K562 (cell line): ENCODE measurements around the gene RSF1. TPM values are rescaled to one million over a fixed set of nuclear protein-coding genes. Genes with fewer than 3 reads are reported as not detected.

Experiments used
- CREB1 ChIP-seq, 2 experiments: sonication (generic) in 1 of 2; formaldehyde crosslinking in 1 of 2; IDR thresholded peaks; 2 replicates each; pipeline versions ENCODE4 v1.6.1 to v1.8.0; 2012 to 2022; ENCODE audit warnings: inconsistent platforms in 1 of 2, mild to moderate bottlenecking in 1 of 2, missing genetic modification reagents in 1 of 2, moderate library complexity in 1 of 2
- EGR1 ChIP-seq: fragments of 450-650 bp; conservative IDR thresholded peaks from 2 replicates; pipeline ENCODE4 v1.6.1; 2017; ENCODE audit warnings: mild to moderate bottlenecking
- ERF ChIP-seq: fragments of 450-650 bp; formaldehyde crosslinking; IDR thresholded peaks from 2 replicates; pipeline ENCODE4 v1.4.0; 2020; ENCODE audit warnings: mild to moderate bottlenecking, mixed read lengths
- FOS ChIP-seq: IDR thresholded peaks from 3 replicates; pipeline ENCODE4 v1.6.1; 2011; ENCODE audit not compliant: insufficient read length; ENCODE audit errors: extremely low read depth
- GABPA ChIP-seq: fragments of 200-800 bp; sonication (Bioruptor generic); conservative IDR thresholded peaks from 2 replicates; pipeline ENCODE4 v1.6.1; 2016; ENCODE audit warnings: low read depth, missing genetic modification characterization, missing compliant biosample characterization
- HCFC1 ChIP-seq: IDR thresholded peaks from 2 replicates; pipeline ENCODE4 v1.6.1; 2012; ENCODE audit warnings: low read depth, low read length, improper control_type of control experiment
- KLF13 ChIP-seq: fragments of 450-650 bp; IDR thresholded peaks from 2 replicates; pipeline ENCODE4 v1.6.1; 2016; ENCODE audit warnings: missing genetic modification characterization, low read depth, mild to moderate bottlenecking, missing compliant biosample characterization, moderate library complexity, borderline replicate concordance
- MAFK ChIP-seq: IDR thresholded peaks from 2 replicates; pipeline ENCODE4 v1.6.1; 2011; ENCODE audit warnings: low read length, improper control_type of control experiment
- NCOA1 ChIP-seq: fragments of 450-650 bp; IDR thresholded peaks from 2 replicates; pipeline ENCODE4 v1.6.1; 2016; ENCODE audit warnings: low read depth
- NEUROD1 ChIP-seq: fragments of 150-350 bp; IDR thresholded peaks from 2 replicates; pipeline ENCODE4 v1.6.1; 2014; ENCODE audit warnings: borderline replicate concordance, low read length, low read depth; ENCODE audit not compliant: partially characterized antibody
- NFATC3 ChIP-seq: fragments of 450-650 bp; IDR thresholded peaks from 2 replicates; pipeline ENCODE4 v1.6.1; 2017; ENCODE audit warnings: mild to moderate bottlenecking
- NFIX ChIP-seq: fragments of 250-450 bp; sonication (Bioruptor Pico); IDR thresholded peaks from 2 replicates; pipeline ENCODE4 v1.4.0; 2020; ENCODE audit warnings: low read depth, mild to moderate bottlenecking, moderate library complexity
- PHF21A ChIP-seq: fragments of 450-650 bp; IDR thresholded peaks from 2 replicates; pipeline ENCODE4 v1.6.1; 2017; ENCODE audit warnings: low read depth, borderline replicate concordance
- POLR2B ChIP-seq: fragments of 450-650 bp; IDR thresholded peaks from 2 replicates; pipeline ENCODE4 v1.6.1; 2018; ENCODE audit warnings: low read depth; ENCODE audit not compliant: partially characterized antibody
- RB1 ChIP-seq: fragments of 450-650 bp; IDR thresholded peaks from 2 replicates; pipeline ENCODE4 v1.6.1; 2017; ENCODE audit warnings: low read depth, mild to moderate bottlenecking
- RBBP5 ChIP-seq: fragments of 200-600 bp; sonication (generic); IDR thresholded peaks from 2 replicates; pipeline ENCODE4 v1.6.1; 2012; ENCODE audit warnings: borderline replicate concordance, mild to moderate bottlenecking, low read length, control low read depth, inconsistent platforms; ENCODE audit not compliant: insufficient read depth, poor library complexity, severe bottlenecking
- RNF2 ChIP-seq: sonication (generic); IDR thresholded peaks from 2 replicates; pipeline ENCODE4 v1.6.1; 2016
- SAP30 ChIP-seq: fragments of 200-600 bp; sonication (generic); IDR thresholded peaks from 2 replicates; pipeline ENCODE4 v1.6.1; 2012; ENCODE audit warnings: borderline replicate concordance, low read depth, mild to moderate bottlenecking, moderate library complexity, low read length, control low read depth, inconsistent platforms; ENCODE audit not compliant: insufficient read depth, poor library complexity, severe bottlenecking
- SRSF1 ChIP-seq: fragments of 200-400 bp; formaldehyde crosslinking; IDR thresholded peaks from 2 replicates; pipeline ENCODE4 v1.6.1; 2017; ENCODE audit warnings: mild to moderate bottlenecking, low read depth, low read length, moderate library complexity
- TGIF2 ChIP-seq: sonication (generic); formaldehyde crosslinking; IDR thresholded peaks from 2 replicates; pipeline ENCODE4 v1.8.1; 2022; ENCODE audit warnings: mild to moderate bottlenecking, missing genetic modification reagents, moderate library complexity
- XRCC5 ChIP-seq: fragments of 200-400 bp; formaldehyde crosslinking; IDR thresholded peaks from 2 replicates; pipeline ENCODE4 v1.6.1; 2017; ENCODE audit warnings: low read depth, mild to moderate bottlenecking, low read length
- ZFX ChIP-seq: sonication (generic); formaldehyde crosslinking; IDR thresholded peaks from 2 replicates; pipeline ENCODE4 v1.8.0; 2022; ENCODE audit warnings: mild to moderate bottlenecking, missing genetic modification reagents, moderate library complexity
- ZNF133 ChIP-seq: fragments of 250-450 bp; sonication (Bioruptor Pico); IDR thresholded peaks from 2 replicates; pipeline ENCODE4 v1.4.0; 2020; ENCODE audit warnings: mild to moderate bottlenecking
- ZNF253 ChIP-seq: fragments of 250-450 bp; sonication (Bioruptor Pico); conservative IDR thresholded peaks from 2 replicates; pipeline ENCODE4 v1.6.1; 2021; ENCODE audit warnings: mild to moderate bottlenecking
- ZNF77 ChIP-seq: fragments of 250-450 bp; sonication (Bioruptor Pico); IDR thresholded peaks from 2 replicates; pipeline ENCODE4 v1.5.0; 2020
- polyA plus RNA-seq, 8 experiments: library from polyadenylated mRNA; depleted of rRNA in 4 of 8; stranded (reverse) in 5 of 8; unstranded in 3 of 8; fragments of >200 nt; fragmentation: Nextera tagmentation in 2 of 8; fragmentation: Illumina TruSeq in 1 of 8; extraction: Ambion mirVana in 2 of 8; extraction: Trizol in 1 of 8; gene quantifications; 2 replicates each; pipeline versions ENCODE4 v1.2.1 to v1.2.3, GENCODE V29; 2011 to 2014; ENCODE audit warnings: inconsistent platforms in 1 of 8, missing spikeins in 1 of 8
- total RNA-seq, 7 experiments: library from RNA; depleted of rRNA in 6 of 7; stranded (reverse); fragments of >200 nt in 6 of 7; fragmentation: Illumina TruSeq in 2 of 7; extraction: Trizol in 2 of 7; gene quantifications; 2 replicates each; pipeline versions ENCODE4 v1.2.1 to v1.2.3, GENCODE V29; 2011 to 2021; ENCODE audit warnings: low replicate concordance in 1 of 7
- TF ChIP-seq, protein P1 (sequence below): fragments of 450-650 bp; formaldehyde crosslinking; IDR thresholded peaks from 2 replicates; pipeline ENCODE4 v1.4.0; 2020; ENCODE audit warnings: mild to moderate bottlenecking, moderate library complexity
- TF ChIP-seq, protein P2 (sequence below): fragments of 450-650 bp; IDR thresholded peaks from 2 replicates; pipeline ENCODE4 v1.6.1; 2017; ENCODE audit warnings: antibody characterized with exemption

RSF1 gene
- total and polyA plus RNA-seq, 9 of the 15 experiments (the other 6 are each of a cell fraction or from before 2014, with no cell fraction given), result 9.7 to 63.6 (median 42.8) TPM

DNA sequence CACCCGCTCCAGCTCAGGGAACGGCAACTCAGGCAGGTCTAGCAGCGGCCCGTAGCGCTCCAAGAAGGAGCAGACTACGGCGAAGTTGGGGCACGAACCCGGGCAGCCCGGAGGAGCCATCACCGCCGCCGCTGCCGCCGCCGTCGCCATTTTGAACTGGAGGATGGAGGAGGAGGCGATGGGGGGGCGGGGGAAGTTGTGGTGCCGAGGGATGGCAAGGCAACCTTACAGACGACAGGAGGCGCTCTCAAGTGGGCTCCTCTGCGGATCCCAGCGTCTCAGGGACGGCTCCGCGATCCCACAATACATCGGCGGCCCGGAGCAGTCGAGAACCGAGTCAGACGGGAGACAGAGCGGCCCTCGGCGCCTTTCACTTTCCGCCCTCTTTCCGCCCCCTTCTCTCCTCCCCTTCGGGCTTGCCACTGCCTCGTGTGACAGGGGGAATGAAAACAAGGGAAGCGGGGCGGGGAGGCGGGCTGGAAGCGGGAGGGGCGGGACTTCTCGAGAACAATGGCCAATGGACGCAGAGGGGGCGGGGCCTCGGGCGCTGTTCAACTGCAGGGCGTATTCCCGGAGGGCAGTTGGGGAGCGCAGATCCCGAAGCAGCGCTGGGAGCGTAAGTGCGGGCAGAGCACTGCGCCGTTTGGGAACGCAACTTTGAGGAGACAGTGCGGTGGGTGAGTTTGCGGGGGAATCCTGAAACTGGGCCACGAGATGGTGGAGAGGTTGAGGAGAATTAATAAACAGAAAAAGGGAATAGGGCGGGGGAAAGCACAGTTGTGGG, at the start of gene RSF1, which contains the start of gene AAMDC (continued):
- TF ChIP-seq CREB1 (IDR thresholded peaks at IDR 0.05) (no peak), CREB1 (CRISPR knock-in tag; IDR thresholded peaks at IDR 0.05) (peak; percentile 65; the same call in 1 of the 2 replicates), SAP30 (peak; percentile 88), TGIF2 (CRISPR knock-in tag) (no peak), NEUROD1 (peak; percentile 54), ZFX (peak; percentile 87), FOS (no peak), RB1 (peak; percentile 46; the same call in 1 of the 2 replicates), KLF13 (tag) (peak; percentile 51; the same call in 1 of the 2 replicates), ZNF133 (no peak), PHF21A (0 out of 2 replicates have a peak, but pooled peaks have one; percentile 54), NFATC3 (no peak), RBBP5 (peak; percentile 84), NCOA1 (no peak), HCFC1 (peak; percentile 72), SRSF1 (peak; percentile 90), ZNF77 (CRISPR knock-in tag) (no peak), NFIX (no peak), GABPA (peak; percentile 83), ZNF253 (CRISPR knock-in tag) (no peak), POLR2B (peak; percentile 57), XRCC5 (peak; percentile 39; the same call in 1 of the 2 replicates), EGR1 (peak; percentile 83), RNF2 (peak; percentile 68), ERF (no peak), MAFK (peak; percentile 12; the same call in 1 of the 2 replicates)
- TF ChIP-seq, protein P1, sequence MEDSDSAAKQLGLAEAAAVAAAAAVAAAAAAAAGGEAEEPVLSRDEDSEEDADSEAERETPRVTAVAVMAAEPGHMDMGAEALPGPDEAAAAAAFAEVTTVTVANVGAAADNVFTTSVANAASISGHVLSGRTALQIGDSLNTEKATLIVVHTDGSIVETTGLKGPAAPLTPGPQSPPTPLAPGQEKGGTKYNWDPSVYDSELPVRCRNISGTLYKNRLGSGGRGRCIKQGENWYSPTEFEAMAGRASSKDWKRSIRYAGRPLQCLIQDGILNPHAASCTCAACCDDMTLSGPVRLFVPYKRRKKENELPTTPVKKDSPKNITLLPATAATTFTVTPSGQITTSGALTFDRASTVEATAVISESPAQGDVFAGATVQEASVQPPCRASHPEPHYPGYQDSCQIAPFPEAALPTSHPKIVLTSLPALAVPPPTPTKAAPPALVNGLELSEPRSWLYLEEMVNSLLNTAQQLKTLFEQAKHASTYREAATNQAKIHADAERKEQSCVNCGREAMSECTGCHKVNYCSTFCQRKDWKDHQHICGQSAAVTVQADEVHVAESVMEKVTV, result peak; percentile 47; the same call in 1 of the 2 replicates
- TF ChIP-seq, protein P2, sequence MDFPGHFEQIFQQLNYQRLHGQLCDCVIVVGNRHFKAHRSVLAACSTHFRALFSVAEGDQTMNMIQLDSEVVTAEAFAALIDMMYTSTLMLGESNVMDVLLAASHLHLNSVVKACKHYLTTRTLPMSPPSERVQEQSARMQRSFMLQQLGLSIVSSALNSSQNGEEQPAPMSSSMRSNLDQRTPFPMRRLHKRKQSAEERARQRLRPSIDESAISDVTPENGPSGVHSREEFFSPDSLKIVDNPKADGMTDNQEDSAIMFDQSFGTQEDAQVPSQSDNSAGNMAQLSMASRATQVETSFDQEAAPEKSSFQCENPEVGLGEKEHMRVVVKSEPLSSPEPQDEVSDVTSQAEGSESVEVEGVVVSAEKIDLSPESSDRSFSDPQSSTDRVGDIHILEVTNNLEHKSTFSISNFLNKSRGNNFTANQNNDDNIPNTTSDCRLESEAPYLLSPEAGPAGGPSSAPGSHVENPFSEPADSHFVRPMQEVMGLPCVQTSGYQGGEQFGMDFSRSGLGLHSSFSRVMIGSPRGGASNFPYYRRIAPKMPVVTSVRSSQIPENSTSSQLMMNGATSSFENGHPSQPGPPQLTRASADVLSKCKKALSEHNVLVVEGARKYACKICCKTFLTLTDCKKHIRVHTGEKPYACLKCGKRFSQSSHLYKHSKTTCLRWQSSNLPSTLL, result no peak
